HepG2 (cell line): Measurements from ENCODE around the gene CKAP5. TPM values are rescaled to one million over a fixed set of nuclear protein-coding genes. Genes with fewer than 3 reads are reported as not detected.
A peak's percentile ranks its signal among the peaks of the same experiment; 100 is the strongest.

Experiments used
- CBFB ChIP-seq: sonication (generic); formaldehyde crosslinking; IDR thresholded peaks from 2 replicates; pipeline ENCODE4 v1.4.0; 2020; ENCODE audit warnings: missing genetic modification reagents
- CBX5 ChIP-seq: sonication (generic); formaldehyde crosslinking; IDR thresholded peaks from 2 replicates; pipeline ENCODE4 v1.4.0; 2020; ENCODE audit warnings: missing genetic modification reagents, borderline replicate concordance
- CHD2 ChIP-seq: IDR thresholded peaks from 2 replicates; pipeline ENCODE4 v1.6.1; 2011; ENCODE audit warnings: low read depth, low read length, improper control_type of control experiment
- EEA1 ChIP-seq: sonication (generic); formaldehyde crosslinking; IDR thresholded peaks from 2 replicates; pipeline ENCODE4 v1.5.1; 2020; ENCODE audit warnings: mild to moderate bottlenecking, missing genetic modification reagents, borderline replicate concordance
- EZH2 ChIP-seq: conservative IDR thresholded peaks from 2 replicates; pipeline ENCODE4 v1.6.1; 2012; ENCODE audit warnings: mild to moderate bottlenecking, low read depth, low read length, moderate library complexity
- FOXK2 ChIP-seq: fragments of 450-650 bp; IDR thresholded peaks from 2 replicates; pipeline ENCODE4 v1.6.1; 2016
- HINFP ChIP-seq: sonication (generic); formaldehyde crosslinking; IDR thresholded peaks from 2 replicates; pipeline ENCODE4 v1.4.0; 2020; ENCODE audit warnings: low read depth, mild to moderate bottlenecking, missing genetic modification reagents
- IKZF5 ChIP-seq: IDR thresholded peaks from 2 replicates; pipeline ENCODE4 v1.6.1; 2018; ENCODE audit warnings: missing genetic modification reagents, mild to moderate bottlenecking, missing compliant biosample characterization
- JDP2 ChIP-seq: sonication (generic); formaldehyde crosslinking; IDR thresholded peaks from 2 replicates; pipeline ENCODE4 v1.8.1; 2022; ENCODE audit warnings: missing genetic modification reagents, borderline replicate concordance
- KLF11 ChIP-seq: IDR thresholded peaks from 2 replicates; pipeline ENCODE4 v1.6.1; 2016; ENCODE audit warnings: missing compliant biosample characterization
- LCORL ChIP-seq, 2 experiments: fragments of 450-650 bp in 1 of 2; sonication (generic) in 1 of 2; formaldehyde crosslinking in 1 of 2; IDR thresholded peaks; 2 replicates each; pipeline versions ENCODE4 v1.5.0 to v1.6.1; 2017 to 2020; ENCODE audit warnings: antibody characterized with exemption in 1 of 2, missing genetic modification reagents in 1 of 2
- PRMT3 ChIP-seq: sonication (generic); formaldehyde crosslinking; IDR thresholded peaks from 2 replicates; pipeline ENCODE4 v1.8.1; 2022; ENCODE audit warnings: low read depth, mild to moderate bottlenecking, moderate library complexity, missing genetic modification reagents, borderline replicate concordance
- SALL2 ChIP-seq: sonication (generic); formaldehyde crosslinking; IDR thresholded peaks from 2 replicates; pipeline ENCODE4 v1.8.1; 2023; ENCODE audit warnings: mild to moderate bottlenecking, missing genetic modification reagents, inconsistent platforms
- STAG1 ChIP-seq: sonication (generic); formaldehyde crosslinking; IDR thresholded peaks from 2 replicates; pipeline ENCODE4 v1.4.0; 2020; ENCODE audit warnings: missing genetic modification reagents
- TFDP1 ChIP-seq: IDR thresholded peaks from 2 replicates; pipeline ENCODE4 v1.6.1; 2016; ENCODE audit warnings: missing compliant biosample characterization, missing genetic modification reagents, borderline replicate concordance
- ZBTB10 ChIP-seq: sonication (generic); formaldehyde crosslinking; IDR thresholded peaks from 2 replicates; pipeline ENCODE4 v1.4.0; 2020; ENCODE audit warnings: missing genetic modification reagents, borderline replicate concordance
- ZNF234 ChIP-seq: sonication (generic); formaldehyde crosslinking; conservative IDR thresholded peaks from 2 replicates; pipeline ENCODE4 v1.5.1; 2020; ENCODE audit warnings: mild to moderate bottlenecking, missing genetic modification reagents
- ZNF382 ChIP-seq: sonication (generic); formaldehyde crosslinking; IDR thresholded peaks from 2 replicates; pipeline ENCODE4 v1.5.0; 2020; ENCODE audit warnings: missing genetic modification reagents, mild to moderate bottlenecking, borderline replicate concordance
- ZNF431 ChIP-seq: sonication (generic); formaldehyde crosslinking; IDR thresholded peaks from 2 replicates; pipeline ENCODE4 v1.9.0; 2022; ENCODE audit warnings: missing genetic modification reagents, low read depth, mild to moderate bottlenecking, borderline replicate concordance
- ZNF607 ChIP-seq: sonication (generic); formaldehyde crosslinking; IDR thresholded peaks from 2 replicates; pipeline ENCODE4 v1.5.1; 2020; ENCODE audit warnings: missing genetic modification reagents, mild to moderate bottlenecking, borderline replicate concordance
- ZSCAN30 ChIP-seq: sonication (generic); formaldehyde crosslinking; IDR thresholded peaks from 2 replicates; pipeline ENCODE4 v1.5.0; 2020; ENCODE audit warnings: mild to moderate bottlenecking, missing genetic modification reagents
- polyA plus RNA-seq, 8 experiments: library from polyadenylated mRNA; depleted of rRNA in 3 of 8; stranded (reverse) in 7 of 8; unstranded in 1 of 8; fragments of >200 nt; fragmentation: Illumina TruSeq in 4 of 8; extraction: Trizol in 4 of 8; gene quantifications; 2 replicates each; pipeline versions ENCODE4 v1.2.1 to v1.2.3, GENCODE V29; 2011 to 2016; ENCODE audit warnings: low read depth in 4 of 8, missing spikeins in 1 of 8, mixed read lengths in 1 of 8; ENCODE audit not compliant: insufficient read depth in 1 of 8
- total RNA-seq, 5 experiments: library from RNA; depleted of rRNA; stranded (reverse); fragments of >200 nt; fragmentation: Illumina TruSeq; extraction: Trizol; gene quantifications; 2 replicates each; pipeline ENCODE4 v1.2.3, GENCODE V29; 2016; ENCODE audit warnings: low read depth in 1 of 5
- TF ChIP-seq, protein P1 (sequence below): IDR thresholded peaks from 2 replicates; pipeline ENCODE4 v1.6.1; 2016; ENCODE audit warnings: mild to moderate bottlenecking

The CKAP5 gene
- total and polyA plus RNA-seq, 2 of the 13 experiments (the other 11 are each of a cell fraction or from before 2014, with no cell fraction given), result 79.2 to 103 TPM

- no peak for TF ChIP-seq ZBTB10
- TF ChIP-seq FOXK2, result no peak
- peak; percentile 24; the same call in 1 of the 2 replicates for TF ChIP-seq STAG1
- no peak for TF ChIP-seq ZNF234
- TF ChIP-seq TFDP1 (CRISPR knock-in tag), result no peak
- TF ChIP-seq EEA1 (CRISPR knock-in tag), result no peak
- TF ChIP-seq KLF11 (CRISPR knock-in tag), result peak; percentile 76; the same call in 1 of the 2 replicates
- no peak for TF ChIP-seq JDP2 (CRISPR knock-in tag)
- TF ChIP-seq ZNF607, result peak; percentile 67; the same call in 1 of the 2 replicates
- TF ChIP-seq HINFP (CRISPR knock-in tag), result peak; percentile 98
- no peak for TF ChIP-seq PRMT3
- TF ChIP-seq LCORL (IDR thresholded peaks at IDR 0.05), result no peak
- TF ChIP-seq LCORL (CRISPR knock-in tag; IDR thresholded peaks at IDR 0.05), result peak; percentile 91
- peak; percentile 53; the same call in 1 of the 2 replicates for TF ChIP-seq CHD2
- no peak for TF ChIP-seq ZNF431 (CRISPR knock-in tag)
- TF ChIP-seq ZNF382 (CRISPR knock-in tag), result no peak
- no peak for TF ChIP-seq EZH2
- peak; percentile 96 for TF ChIP-seq CBFB
- TF ChIP-seq IKZF5 (CRISPR knock-in tag), result peak; percentile 52
- TF ChIP-seq, protein P1, sequence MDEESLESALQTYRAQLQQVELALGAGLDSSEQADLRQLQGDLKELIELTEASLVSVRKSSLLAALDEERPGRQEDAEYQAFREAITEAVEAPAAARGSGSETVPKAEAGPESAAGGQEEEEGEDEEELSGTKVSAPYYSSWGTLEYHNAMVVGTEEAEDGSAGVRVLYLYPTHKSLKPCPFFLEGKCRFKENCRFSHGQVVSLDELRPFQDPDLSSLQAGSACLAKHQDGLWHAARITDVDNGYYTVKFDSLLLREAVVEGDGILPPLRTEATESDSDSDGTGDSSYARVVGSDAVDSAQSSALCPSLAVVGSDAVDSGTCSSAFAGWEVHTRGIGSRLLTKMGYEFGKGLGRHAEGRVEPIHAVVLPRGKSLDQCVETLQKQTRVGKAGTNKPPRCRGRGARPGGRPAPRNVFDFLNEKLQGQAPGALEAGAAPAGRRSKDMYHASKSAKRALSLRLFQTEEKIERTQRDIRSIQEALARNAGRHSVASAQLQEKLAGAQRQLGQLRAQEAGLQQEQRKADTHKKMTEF (CRISPR knock-in tag), result peak; percentile 81
- TF ChIP-seq ZSCAN30, result no peak
- no peak for TF ChIP-seq SALL2 (CRISPR knock-in tag)
- peak; percentile 75; the same call in 1 of the 2 replicates for TF ChIP-seq CBX5 (CRISPR knock-in tag)
Measured at GRCh38 chr11:46826310-46827044, 19.6 kb downstream of the CKAP5 start (continued).
